ENCODE measurements around the gene MYCN.
"Not testable (repeated sequence)": the region's sequence is repeated elsewhere in the genome, so short reads cannot be mapped to it uniquely, and the experiment has no call there.

Gene MYCN

DNA sequence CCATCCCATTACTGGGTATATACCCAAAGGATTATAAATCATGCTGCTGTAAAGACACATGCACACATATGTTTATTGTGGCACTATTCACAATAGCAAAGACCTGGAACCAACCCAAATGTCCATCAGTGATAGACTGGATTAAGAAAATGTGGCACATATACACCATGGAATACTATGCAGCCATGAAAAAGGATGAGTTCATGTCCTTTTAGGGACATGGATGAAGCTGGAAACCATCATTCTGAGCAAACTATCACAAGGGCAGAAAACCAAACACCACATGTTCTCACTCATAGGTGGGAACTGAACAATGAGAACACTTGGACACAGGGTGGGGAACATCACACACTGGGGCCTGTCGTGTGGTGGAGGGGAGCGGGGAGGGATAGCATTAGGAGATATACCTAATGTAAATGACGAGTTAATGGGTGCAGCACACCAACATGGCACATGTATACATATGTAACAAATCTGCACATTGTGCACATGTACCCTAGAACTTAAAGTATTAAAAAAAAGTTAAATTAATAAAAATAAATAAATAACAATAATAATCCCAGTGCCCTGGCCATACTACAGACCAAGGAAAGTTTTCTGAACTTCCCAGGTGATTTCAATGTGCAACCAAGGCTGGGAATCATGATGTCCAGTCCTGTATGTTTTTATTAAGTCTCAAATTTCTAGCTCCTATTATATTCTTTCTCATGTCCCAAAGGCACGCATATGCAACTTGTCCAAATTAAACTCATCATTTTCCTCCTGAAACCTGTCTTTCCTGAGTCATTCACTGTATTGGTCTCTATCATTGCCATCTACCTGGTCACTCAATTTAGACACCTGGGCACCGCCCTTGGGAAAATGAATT lies 23.0 kb downstream of the MYCN start:
- not testable (repeated sequence) for DNase-seq

DNA sequence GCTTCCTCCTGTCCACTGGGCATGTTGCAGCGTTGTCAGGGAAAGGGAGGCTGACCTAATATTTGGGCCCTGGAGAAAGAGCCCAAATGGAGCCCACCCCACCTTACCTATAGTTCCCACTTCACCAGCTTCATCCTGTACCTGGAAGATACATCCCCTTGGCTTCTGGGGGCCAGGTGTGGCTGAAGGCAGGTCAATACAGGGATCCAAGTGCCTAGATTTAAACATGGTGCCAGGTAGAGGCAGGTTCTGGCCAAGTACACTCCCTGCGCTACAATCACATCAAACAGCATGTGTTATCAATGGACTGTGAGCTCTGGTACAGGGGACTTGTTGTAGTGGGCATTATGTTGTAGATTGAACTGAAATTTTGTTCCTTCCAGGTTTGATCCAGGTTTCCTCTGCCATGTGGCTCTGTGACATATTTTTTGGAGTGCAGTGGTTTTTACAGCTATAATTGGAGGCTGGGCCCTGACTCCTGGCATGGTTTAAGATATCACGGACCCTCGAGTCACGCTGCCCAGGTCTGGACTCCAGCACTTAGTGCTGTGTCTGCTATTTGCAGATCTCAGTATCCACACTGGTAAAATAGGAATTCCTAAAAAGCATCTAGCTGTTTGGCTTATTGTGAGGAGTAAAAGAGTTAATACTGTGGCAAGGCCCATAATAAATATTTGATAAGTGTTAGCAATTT lies 23.8 kb downstream of the MYCN start:
- DNase-seq: no peak

DNA sequence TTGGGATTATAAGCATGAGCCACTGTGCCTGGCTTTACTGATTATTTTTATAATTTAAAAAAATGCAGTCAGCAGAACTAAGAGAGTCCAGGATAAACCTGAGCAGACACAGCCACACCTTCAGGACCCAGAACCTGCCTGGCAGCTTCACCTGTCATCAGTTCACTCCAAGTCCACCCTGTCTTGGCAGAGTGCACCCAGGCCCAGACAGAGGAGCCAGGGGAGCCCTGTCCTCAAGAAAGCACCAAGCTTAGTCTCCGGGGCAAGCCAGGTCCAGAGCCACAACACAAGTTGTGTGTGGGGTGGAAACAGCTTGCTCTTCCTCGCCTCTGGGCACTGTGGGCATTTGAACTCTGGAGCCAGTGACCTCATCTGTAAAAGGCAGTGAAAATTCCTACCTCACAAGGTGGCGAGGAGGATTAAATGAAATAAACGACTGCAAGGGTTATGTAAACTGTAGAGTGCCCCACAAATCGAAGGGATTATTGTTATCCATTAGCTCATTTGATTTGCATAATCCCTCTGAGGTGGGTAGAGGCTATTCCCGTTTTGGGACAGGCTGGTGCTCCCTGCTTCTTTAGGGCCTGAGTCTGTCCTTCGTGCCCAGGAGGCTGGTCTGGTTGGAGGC lies 24.7 kb downstream of the MYCN start:
- DNase-seq: no peak

DNA sequence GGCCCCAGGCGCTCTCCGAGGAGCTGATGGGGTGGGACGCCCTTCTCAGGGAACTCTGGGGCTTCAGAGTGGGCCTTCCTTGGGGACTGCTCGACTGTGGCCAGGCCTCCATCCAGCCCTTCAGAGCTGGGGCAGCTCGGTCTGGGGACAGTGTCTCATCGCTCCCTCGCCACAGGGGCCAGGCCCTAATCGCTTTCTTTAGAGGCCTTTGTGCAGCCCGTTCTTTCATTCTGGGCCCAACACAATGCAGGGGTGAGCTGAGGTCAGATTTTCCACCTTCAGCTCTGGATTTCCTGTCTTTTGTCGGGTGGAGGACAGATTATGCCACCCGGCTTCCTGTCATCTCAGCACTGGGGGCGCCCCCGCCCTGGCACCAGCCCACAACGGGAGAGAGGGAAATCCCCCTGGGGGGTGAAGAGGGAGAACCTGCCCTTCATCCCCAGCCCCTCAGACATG lies 25.2 kb downstream of the MYCN start:
- DNase-seq: peak; percentile 49

DNA sequence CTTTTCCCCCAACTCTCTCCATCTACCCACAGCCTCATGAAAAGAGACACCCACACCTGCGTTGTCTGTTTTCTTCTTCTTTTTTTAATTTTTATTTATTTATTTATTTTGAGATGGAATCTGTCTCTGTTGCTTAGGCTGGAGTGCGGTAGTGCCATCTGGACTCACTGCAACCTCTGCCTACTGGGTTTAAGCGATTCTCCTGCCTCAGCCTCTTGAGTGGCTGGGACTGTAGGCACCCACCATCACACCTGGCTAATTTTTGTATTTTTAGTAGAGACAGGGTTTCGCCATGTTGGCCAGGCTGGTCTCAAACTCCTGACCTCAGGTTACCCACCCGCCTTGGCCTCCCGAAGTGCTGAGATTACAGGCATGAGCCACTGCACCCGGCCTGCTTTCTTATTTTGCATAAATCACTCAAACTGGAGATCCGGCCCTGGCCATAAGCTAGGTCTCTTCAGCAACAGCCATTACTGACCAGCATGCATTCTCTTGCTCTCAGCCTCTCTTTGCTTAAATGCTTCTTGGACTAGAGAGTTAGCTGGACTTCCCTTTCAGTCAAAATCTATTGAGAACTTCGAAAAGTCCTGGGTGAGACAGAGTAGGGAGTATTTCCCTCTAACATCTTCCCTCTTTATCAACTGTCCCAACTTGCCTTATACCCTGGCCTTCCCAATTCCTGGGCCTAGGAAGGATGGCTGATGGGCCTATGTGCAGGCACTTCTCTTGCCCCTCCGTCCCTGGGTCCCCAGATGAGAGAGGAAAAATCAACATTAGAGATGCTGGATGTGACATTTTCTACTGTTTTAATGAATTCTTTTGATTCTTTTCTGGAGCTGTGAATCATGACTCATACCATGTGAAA lies 27.3 kb downstream of the MYCN start:
- DNase-seq: no peak

DNA sequence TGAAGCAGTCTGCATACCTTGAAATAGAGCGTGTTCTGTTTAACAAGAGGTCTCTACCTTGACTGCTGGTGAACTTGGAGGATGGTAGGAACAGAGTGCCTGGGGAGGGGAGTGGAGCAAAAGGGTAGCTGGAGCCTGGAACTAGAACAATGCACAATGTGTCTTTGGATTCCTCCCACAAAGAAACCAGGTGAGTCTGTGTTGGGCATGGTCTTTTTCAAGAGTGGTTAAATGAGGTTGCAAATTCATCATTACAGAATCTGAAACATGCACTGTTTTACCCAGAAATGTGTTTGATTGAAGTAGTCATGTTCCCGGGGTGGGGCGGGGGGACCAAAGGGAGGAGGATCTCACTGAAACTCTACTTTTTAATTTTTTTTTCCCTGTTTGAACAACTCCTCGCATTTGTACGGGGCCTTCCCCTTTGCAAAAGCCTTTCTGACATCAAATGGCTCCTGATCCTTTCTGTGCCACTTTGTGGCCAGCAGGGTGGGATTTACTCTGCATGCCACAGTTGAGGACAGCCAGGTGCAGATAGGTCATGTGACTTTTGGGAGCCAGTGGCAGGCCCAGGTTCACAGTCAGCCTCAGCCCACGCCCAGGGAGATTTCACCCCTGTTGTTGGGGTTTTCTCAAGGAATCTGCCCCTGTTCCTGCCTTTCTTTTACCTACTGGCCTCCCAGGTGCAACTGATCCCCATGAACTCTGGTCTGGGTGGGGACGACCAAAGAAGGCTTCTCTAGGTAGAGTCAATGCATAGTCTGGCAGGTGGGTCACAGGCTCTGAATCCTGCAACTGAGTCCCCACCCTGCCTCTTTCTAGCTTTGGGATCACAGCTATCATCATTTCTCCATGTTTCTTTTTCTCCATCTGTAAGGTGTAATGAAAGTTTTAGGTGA lies 28.2 kb downstream of the MYCN start:
- DNase-seq: no peak

DNA sequence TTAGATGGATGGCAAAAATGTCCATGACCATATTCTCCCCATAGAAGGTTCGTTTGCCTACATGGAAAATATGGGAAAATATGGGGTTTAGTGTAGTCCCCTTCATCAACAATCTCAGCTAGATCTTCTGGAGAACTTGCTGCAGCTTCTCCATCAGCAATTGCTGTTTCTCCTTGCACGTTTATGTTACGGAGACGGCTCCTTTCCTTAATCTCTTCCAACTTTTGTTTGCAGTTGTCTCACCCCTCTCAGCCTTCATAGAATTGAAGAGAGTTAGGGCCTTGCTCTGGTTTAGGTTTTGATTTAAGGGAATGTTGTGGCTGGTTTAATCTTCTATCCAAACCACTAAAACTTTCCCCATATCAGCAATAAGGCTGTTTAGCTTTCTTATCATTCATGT lies 28.9 kb downstream of the MYCN start:
- no peak for DNase-seq

DNA sequence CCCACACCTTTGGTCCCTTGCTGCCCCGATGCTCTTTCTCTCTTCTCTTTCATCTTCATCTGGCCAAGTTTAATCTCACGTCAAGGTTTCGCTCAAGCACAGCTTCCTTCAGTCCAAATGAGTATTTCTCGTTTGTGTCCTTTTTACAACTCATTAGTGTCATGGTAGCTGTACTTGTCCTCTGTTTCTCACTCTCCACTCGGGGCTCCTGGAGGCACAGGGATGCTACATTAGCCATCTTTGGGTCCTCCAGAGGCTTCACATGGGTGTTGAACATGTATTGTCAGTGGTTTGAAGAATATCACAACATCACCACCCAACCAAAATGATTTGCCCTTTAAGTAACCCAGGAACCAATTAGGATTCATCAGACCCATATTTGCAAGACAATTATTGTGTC lies 30.4 kb downstream of the MYCN start:
- no peak for DNase-seq

DNA sequence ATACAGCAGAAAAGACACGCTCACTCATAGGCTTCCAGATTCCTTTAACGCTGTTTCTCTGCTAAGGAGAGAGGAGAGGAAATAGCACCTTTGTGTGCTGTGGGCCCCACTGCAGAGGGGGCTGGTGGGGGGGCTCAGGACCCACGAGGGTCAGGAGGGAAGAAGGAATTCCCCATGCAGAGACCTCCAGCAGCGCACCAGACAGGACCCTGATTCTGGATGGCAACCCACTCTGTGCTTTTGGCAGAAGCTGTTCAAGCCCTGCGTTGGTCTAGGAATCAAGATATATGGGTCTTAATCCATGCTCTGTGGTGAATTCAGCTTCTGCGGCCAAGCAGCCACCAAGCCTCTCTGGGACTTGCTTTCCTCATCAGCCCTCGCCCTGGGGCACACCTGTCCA lies 31.0 kb downstream of the MYCN start:
- no peak for DNase-seq

DNA sequence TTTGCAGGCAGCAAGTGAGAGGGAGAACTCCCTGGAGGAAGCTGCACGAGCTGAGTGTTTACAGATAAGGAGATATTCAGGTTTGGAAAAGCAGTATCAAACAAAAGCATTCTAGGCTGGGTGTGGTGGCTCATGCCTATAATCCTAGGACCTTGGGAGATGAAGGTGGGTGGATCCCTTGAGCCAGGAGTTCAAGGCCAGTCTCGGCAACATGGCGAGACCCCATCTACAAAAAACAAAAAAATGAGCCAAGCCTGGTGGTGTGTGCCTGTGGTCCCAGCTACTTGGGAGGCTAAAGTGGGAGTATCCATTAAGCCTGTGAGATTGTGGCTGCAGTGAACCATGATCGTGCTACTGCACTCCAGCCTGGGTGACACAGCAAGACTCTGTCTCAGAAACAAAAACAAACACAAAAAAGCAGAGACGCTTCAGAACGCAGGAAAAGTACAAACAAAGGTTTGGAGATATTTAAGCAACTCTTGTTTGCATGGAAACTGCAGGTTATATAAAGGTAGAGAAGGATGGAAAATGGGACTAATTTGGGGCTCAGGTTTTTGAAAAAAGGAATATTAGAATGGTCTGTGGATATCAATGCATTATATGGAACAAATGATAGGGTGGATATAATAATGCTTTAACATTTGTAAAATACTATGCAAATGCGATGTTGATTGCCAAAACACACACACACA lies 31.6 kb downstream of the MYCN start:
- no peak for DNase-seq

DNA sequence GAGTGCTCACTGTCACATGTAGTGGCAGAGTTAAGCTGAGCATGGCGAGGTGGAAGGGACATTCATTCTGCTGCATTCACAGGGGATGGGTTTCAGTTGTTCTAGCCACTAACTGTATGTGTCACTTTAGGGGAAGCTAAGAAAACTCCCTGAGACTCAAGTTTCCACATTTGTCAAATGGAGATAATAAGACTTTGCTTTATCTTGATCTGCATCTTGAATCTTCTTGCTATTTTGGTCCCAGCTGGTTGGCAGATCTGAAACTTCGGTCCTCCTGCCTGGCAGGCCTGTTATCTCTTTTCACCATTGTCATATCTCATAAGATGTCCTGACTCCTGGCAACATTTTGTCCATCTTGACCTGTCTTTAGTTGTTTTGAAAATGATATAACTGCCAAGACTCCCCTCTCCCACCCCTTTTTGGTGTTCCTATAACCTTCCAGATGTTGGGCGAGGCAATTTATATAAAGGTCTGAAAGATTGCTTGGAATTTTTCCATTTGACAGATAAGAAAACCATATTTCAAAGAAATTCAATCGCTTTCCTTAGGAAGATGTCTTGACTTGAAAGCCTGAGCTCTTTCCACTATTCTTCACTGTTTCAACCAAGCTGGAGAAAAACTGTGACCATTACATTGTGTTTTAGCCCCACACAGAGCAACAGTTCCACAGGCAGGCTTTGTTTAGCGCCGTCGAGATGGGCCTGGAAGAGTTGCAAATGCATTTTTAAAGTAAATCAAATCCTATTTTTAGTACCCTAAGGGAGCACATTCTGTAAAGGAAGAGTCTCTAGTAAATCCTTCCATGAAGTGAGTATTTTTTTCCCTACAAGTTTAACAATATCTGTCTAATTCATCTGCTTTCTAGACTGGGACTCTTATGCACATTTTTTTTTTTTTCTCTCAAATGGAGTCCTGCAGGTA lies 33.4 kb downstream of the MYCN start:
- DNase-seq: peak; percentile 62

DNA sequence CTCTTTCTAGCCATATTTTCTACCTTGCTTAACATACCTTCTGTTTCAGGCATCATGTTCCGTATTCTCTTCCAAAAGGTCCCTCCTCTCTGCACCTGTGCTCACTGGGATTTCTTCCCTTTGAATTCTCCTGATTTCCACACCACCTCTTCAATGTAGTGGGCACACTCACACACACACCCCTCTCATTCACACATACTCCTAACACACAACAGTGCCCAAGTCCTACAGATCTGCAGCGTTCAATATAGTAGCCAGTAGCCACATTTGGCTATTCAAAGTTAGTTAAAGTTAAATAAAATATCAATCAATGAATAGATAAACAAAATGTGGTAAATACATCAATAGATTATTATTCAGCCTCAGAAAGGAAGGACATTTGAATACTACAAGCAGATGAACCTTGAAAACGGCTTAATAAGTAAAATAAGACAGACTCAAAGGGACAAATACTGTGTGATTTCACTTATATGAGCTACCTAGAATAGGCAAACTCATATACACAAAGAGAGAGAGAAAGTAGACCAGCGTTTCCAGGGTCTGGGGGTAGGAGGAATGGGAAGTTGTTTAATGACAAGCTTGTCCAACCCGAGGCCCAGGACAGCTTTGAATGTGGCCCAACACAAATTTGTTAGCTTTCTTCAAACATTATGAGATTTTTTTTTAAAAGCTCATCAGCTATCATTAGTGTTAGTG lies 34.4 kb downstream of the MYCN start:
- no peak for DNase-seq

DNA sequence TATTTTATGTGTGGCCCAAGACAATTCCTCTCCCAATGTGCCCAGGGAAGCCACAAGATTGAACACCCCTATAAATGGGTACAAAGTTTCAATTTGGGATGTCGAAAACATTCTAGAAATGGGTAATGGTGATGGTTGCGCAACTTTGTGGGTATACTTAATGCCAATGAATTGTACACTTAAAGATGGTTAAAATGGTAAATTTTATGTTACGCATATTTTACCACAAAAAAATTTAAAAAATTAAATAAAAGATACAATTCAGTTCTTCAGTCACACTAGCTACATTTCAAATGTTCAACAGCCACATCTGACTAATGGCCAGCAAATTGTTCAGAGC lies 34.9 kb downstream of the MYCN start:
- no peak for DNase-seq

DNA sequence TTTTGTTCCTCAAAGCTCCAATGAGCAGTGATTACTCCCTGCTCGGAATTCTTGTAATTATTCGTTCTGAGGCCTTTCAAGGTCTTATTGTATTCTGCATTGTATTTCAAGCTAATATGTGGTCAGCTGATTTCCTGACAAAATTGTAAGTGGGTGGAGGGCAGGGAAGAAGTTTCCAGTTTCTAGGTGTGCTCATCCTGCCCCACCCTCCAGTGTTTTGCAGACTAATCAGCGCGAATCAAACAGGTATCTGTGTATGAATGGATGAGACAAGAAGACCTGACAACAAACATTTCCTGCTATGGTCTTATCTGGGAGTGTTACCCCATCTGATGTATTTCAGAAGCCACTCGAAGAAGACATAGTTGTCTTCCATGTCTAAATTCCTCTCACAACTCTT lies 35.3 kb downstream of the MYCN start:
- DNase-seq: no peak

DNA sequence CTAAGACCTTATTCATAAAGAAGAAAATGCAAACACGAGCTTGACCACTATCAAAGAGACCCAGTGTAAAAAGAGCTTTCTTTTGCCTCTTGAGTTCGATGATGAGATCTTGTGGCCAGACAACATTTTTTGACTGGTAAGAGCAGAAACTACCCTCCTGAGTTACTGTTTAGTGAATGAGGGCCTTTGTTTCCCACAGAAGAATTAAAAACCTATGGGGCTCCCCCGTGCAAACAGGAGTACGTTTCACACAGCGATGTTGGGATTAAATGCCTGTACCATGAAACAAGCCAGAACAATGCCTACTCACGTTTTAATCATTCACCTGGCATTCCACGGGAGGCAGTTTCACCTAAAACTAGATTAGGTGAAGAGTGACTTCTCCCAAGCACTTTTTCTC lies 36.0 kb downstream of the MYCN start:
- DNase-seq: no peak

DNA sequence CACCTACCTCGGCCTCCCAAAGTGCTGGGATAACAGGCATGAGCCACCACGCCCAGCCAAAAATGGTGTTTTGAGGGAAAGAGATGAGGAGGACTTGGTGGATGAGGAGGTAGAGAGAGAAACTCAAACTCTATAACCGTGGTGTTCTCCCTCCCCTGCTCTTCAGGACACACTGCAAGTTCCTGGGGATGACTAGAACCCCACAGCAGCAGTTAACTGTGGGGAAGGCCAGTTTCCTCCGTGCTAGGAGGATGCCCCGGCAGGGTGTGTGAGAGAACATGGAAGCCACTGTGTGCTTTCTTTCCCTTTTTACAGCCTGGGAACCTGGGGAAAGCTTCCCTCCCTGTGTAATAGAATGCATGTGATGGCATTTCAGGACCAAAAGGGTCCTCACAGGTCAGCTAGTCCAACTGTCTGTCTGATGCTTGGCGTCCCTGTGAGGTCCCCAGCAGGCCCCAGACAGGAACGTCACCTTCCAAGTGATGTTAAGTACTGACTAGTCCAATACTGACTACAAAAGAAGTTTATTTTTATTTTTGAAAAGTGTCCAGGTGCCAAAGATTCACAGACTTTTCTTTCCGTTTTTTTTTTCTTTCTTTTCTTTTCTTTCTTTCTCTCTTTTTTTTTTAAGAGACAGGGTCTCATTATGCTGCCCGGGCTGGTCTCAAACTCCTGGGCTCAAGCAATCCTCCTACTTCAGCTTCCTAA lies 38.9 kb downstream of the MYCN start:
- no peak for DNase-seq

DNA sequence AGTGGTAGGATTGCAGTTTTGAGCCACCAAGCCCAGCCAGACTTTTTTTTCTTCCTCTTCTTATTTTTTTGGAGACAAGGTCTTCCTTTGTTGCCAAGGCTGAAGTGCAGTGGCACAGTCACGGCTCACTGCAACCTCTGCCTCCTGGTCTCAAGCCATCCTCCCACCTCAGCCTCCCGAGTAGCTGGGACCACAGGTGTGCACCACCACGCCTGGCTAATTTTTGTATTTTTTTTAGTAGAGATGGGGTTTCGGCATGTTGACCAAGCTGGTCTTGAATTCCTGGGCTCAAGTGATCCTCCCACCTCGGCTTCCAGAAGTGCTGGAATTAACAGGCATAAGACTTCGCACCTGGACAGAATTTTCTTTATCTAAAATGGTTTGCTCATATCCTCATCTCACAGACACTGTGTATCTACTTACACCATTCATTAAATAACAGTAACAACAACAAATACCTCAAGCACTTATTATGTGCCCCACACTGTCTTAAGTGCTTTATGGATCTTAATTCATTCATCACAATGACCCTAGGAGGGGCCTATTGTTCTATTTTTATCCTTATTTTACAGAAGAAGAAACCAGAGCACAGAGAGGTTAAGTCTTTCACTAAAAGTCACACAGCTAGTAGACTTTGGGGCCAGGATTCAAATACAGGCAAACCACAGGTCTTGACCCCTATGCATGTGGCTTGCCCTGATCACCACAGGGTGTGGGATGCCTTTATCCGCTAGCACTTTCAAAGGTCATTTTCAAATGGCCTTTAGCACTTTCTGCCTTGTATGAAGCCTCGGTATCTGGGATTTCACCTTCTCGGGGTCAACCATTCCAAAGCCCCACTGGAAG lies 39.6 kb downstream of the MYCN start:
- no peak for DNase-seq

DNA sequence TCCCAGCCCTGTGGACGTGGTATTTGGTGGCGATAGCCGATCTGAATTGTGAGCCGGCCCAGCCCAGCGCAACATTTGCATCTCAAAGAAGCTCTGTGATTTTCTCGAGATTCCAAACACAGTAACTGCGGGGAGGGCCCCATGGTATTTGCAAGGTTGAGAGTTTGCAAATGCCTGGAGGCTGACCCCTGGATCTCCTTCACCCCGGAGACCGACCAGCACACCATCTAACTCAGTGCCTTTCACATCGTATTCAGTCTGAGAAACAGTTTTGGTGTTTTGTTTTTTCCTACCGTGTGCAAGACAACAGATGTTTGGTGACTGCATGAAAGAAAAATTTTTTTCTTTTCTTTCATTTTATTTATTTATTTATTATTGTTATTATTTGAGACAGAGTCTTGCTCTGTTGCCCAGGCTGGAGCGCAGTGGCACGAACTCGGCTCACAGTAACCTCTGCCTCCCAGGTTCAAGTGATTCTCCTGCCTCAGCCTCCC lies 40.3 kb downstream of the MYCN start:
- no peak for DNase-seq

Data from hematopoietic multipotent progenitor cell treated with erythropoietin and hydrocortisone succinate and interleukin-3 and kit ligand, for 4 days (in vitro differentiated cells).